22Rv1 (cell line): ENCODE measurements around the gene DCDC1.

Experiments used
- ZFX ChIP-seq: fragments of 450-650 bp; IDR thresholded peaks from 2 replicates; pipeline ENCODE4 v1.6.1; 2017; ENCODE audit warnings: antibody characterized with exemption, borderline replicate concordance
- TF ChIP-seq, protein P1 (sequence below): fragments of 450-650 bp; IDR thresholded peaks from 2 replicates; pipeline ENCODE4 v1.5.1; 2017; ENCODE audit warnings: mild to moderate bottlenecking

DNA sequence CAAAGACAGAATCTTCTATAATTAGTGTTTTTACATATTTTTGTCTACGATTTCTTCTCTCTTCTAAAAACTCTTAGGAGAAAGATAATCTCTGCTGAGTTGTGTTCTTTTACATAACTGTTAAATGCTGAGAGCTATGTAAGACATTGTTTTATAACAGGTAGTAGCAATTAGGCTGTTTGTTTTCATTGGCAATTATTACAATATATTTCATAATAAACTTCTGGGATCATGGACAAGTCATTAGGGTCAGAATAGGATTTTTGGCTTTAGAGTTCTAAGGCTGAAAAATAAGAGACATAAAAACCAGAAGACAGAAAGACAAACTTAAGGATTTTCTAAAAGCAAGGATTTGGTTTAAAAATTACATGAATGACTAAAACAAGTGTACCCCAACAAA lies 120.8 kb downstream of the DCDC1 start:
- TF ChIP-seq, protein P1, sequence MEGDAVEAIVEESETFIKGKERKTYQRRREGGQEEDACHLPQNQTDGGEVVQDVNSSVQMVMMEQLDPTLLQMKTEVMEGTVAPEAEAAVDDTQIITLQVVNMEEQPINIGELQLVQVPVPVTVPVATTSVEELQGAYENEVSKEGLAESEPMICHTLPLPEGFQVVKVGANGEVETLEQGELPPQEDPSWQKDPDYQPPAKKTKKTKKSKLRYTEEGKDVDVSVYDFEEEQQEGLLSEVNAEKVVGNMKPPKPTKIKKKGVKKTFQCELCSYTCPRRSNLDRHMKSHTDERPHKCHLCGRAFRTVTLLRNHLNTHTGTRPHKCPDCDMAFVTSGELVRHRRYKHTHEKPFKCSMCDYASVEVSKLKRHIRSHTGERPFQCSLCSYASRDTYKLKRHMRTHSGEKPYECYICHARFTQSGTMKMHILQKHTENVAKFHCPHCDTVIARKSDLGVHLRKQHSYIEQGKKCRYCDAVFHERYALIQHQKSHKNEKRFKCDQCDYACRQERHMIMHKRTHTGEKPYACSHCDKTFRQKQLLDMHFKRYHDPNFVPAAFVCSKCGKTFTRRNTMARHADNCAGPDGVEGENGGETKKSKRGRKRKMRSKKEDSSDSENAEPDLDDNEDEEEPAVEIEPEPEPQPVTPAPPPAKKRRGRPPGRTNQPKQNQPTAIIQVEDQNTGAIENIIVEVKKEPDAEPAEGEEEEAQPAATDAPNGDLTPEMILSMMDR = no peak
- TF ChIP-seq ZFX = no peak
